Lower leg skin (tissue), 3 donors: ENCODE results near the gene MED9.

ENCODE experiments used
- POLR2A ChIP-seq, 2 donors: fragments of 450-650 bp; IDR thresholded peaks; one replicate each; pipeline ENCODE4 v1.6.1; 2016 to 2017; ENCODE audit warnings: antibody characterized with exemption in 2 of 2, mild to moderate bottlenecking in 1 of 2, moderate library complexity in 1 of 2
- TF ChIP-seq, protein P1 (sequence below), 3 donors: fragments of 450-650 bp; IDR thresholded peaks; one replicate each; pipeline ENCODE4 v1.5.1; 2016; ENCODE audit warnings: antibody characterized with exemption in 3 of 3, mild to moderate bottlenecking in 3 of 3, moderate library complexity in 2 of 3

- TF ChIP-seq POLR2A (IDR thresholded peaks at IDR 0.05): no peak
- TF ChIP-seq, protein P1, sequence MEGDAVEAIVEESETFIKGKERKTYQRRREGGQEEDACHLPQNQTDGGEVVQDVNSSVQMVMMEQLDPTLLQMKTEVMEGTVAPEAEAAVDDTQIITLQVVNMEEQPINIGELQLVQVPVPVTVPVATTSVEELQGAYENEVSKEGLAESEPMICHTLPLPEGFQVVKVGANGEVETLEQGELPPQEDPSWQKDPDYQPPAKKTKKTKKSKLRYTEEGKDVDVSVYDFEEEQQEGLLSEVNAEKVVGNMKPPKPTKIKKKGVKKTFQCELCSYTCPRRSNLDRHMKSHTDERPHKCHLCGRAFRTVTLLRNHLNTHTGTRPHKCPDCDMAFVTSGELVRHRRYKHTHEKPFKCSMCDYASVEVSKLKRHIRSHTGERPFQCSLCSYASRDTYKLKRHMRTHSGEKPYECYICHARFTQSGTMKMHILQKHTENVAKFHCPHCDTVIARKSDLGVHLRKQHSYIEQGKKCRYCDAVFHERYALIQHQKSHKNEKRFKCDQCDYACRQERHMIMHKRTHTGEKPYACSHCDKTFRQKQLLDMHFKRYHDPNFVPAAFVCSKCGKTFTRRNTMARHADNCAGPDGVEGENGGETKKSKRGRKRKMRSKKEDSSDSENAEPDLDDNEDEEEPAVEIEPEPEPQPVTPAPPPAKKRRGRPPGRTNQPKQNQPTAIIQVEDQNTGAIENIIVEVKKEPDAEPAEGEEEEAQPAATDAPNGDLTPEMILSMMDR (IDR thresholded peaks at IDR 0.05): no peak
These were observed 7.7 kb downstream of the MED9 start for GRCh38 chr17:17484451-17484899.
